GM12878 (cell line): Measurements from ENCODE around the gene SLC6A16. TPM values are rescaled to one million over a fixed set of nuclear protein-coding genes. Genes with fewer than 3 reads are reported as not detected.

Experiments used
- ATAC-seq: fragments of 200-7000 bp; cut with Tn5 transposase; 3 replicates; pipeline ENCODE4 v1.9.1; 2020; ENCODE audit warnings: mild to moderate bottlenecking, moderate library complexity
- BruUV-seq: library from RNA; stranded (reverse); fragments of 400-500 nt; replicated peaks from 2 replicates; lab custom pipeline; 2021; lab: Mats Ljungman, UMichigan
- CTCF ChIA-PET: fragments of 300-600 bp; sonication (Branson Sonifier 250); formaldehyde crosslinking; extraction: SDS; loops from one replicate; lab custom pipeline; 2021; ENCODE audit warnings: inconsistent platforms; lab: Yijun Ruan, JAX
- POLR2A ChIA-PET: fragments of 350-600 bp; formaldehyde crosslinking; extraction: SDS; loops from one replicate; lab custom pipeline; 2021; ENCODE audit warnings: inconsistent platforms; lab: Charles Lee
- RAD21 ChIA-PET: fragments of 300-600 bp; sonication (Branson Sonifier 250); formaldehyde crosslinking; loops from one replicate; lab custom pipeline; 2023; ENCODE audit warnings: antibody characterized with exemption; ENCODE audit not compliant: unreplicated experiment; lab: Charles Lee
- SMC1A ChIA-PET: fragments of 300-600 bp; sonication (Branson Sonifier 250); formaldehyde crosslinking; loops from one replicate; lab custom pipeline; 2023; ENCODE audit not compliant: unreplicated experiment, uncharacterized antibody; lab: Charles Lee
- DNase-seq: peaks from one replicate; pipeline ENCODE4 v3.0.0-alpha.2; 2011; ENCODE audit warnings: low read depth, low spot score
- FAIRE-seq: peaks from 3 replicates; lab custom pipeline; 2011; peaks lifted over from hg19 to GRCh38; lab: Jason Lieb, UNC
- H2AFZ ChIP-seq: 2 replicates; pipeline ENCODE4 v1.6.0; 2011; ENCODE audit warnings: low read depth, low read length, control low read depth; ENCODE audit not compliant: control insufficient read depth
- H3K27ac ChIP-seq: 2 replicates; pipeline ENCODE4 v1.5.1; 2011; ENCODE audit warnings: control low read depth; ENCODE audit not compliant: control insufficient read depth, insufficient read depth
- H3K27me3 ChIP-seq, 2 experiments: replicated peaks in 1 of 2; 2 replicates each; pipeline versions ENCODE4 v1.6.0 to v1.6.1; 2011; ENCODE audit warnings: low read length in 1 of 2; ENCODE audit not compliant: control insufficient read depth in 2 of 2, insufficient read depth in 2 of 2
- H3K36me3 ChIP-seq, 2 experiments: 2 replicates each; pipeline ENCODE4 v1.5.1; 2011; ENCODE audit warnings: low read length in 1 of 2; ENCODE audit not compliant: control insufficient read depth in 2 of 2, insufficient read depth in 2 of 2
- H3K4me1 ChIP-seq: 2 replicates; pipeline ENCODE4 v1.6.1; 2011; ENCODE audit warnings: mild to moderate bottlenecking, low read length, moderate library complexity, mixed read lengths; ENCODE audit not compliant: control insufficient read depth, insufficient read depth
- H3K4me2 ChIP-seq: 2 replicates; pipeline ENCODE4 v1.6.0; 2011; ENCODE audit warnings: control low read depth; ENCODE audit not compliant: control insufficient read depth, insufficient read depth
- H3K4me3 ChIP-seq: fragments of 200-600 bp; sonication (generic); 2 replicates; pipeline ENCODE4 v1.5.1; 2016
- H3K79me2 ChIP-seq: 2 replicates; pipeline ENCODE4 v1.6.0; 2011; ENCODE audit warnings: low read length; ENCODE audit not compliant: control insufficient read depth, insufficient read depth
- H3K9ac ChIP-seq: 2 replicates; pipeline ENCODE4 v1.8.0; 2011; ENCODE audit warnings: low read length, control low read depth, mixed read lengths; ENCODE audit not compliant: control insufficient read depth, insufficient read depth
- H3K9me3 ChIP-seq: replicated peaks from 3 replicates; pipeline ENCODE4 v1.5.1; 2011; ENCODE audit warnings: mild to moderate bottlenecking, low read length; ENCODE audit not compliant: control insufficient read depth, insufficient read depth
- H4K20me1 ChIP-seq: 2 replicates; pipeline ENCODE4 v1.6.0; 2011; ENCODE audit not compliant: control insufficient read depth, insufficient read depth
- BCL11A ChIP-seq: IDR thresholded peaks from 2 replicates; pipeline ENCODE4 v1.6.1; 2011; ENCODE audit warnings: low read depth, low read length
- ETV6 ChIP-seq, 2 experiments: fragments of 450-650 bp in 1 of 2; IDR thresholded peaks in 1 of 2; conservative IDR thresholded peaks in 1 of 2; 2 replicates each; pipeline ENCODE4 v1.6.1; 2014; ENCODE audit warnings: antibody characterized with exemption in 1 of 2, borderline replicate concordance in 1 of 2, low read depth in 1 of 2, mild to moderate bottlenecking in 1 of 2, moderate library complexity in 1 of 2
- HDAC6 ChIP-seq: fragments of 200-600 bp; sonication (generic); IDR thresholded peaks from one replicate; pipeline ENCODE4 v1.8.0; 2017; ENCODE audit warnings: antibody characterized with exemption; ENCODE audit not compliant: unreplicated experiment
- KLF5 ChIP-seq: fragments of 450-650 bp; IDR thresholded peaks from 2 replicates; pipeline ENCODE4 v1.6.1; 2014; ENCODE audit warnings: mild to moderate bottlenecking; ENCODE audit not compliant: partially characterized antibody
- MYB ChIP-seq: fragments of 150-350 bp; IDR thresholded peaks from 2 replicates; pipeline ENCODE4 v1.6.1; 2014; ENCODE audit warnings: mild to moderate bottlenecking, low read depth, low read length, borderline replicate concordance
- NFXL1 ChIP-seq: fragments of 450-650 bp; IDR thresholded peaks from 2 replicates; pipeline ENCODE4 v1.6.1; 2017; ENCODE audit warnings: antibody characterized with exemption, mild to moderate bottlenecking, borderline replicate concordance
- NR2C1 ChIP-seq: fragments of 450-650 bp; IDR thresholded peaks from 2 replicates; pipeline ENCODE4 v1.6.1; 2017; ENCODE audit warnings: antibody characterized with exemption, mild to moderate bottlenecking, moderate library complexity
- WGBS: methylation state at CpG from one replicate; pipeline ENCODE4 v1.1.6; 2016; ENCODE audit warnings: low lambda C conversion rate; ENCODE audit not compliant: insufficient replicate concordance, insufficient coverage; ENCODE audit errors: missing lambda C conversion rate; 5-methylcytosine and 5-hydroxymethylcytosine counted together
- in situ Hi-C: fragments of 300-500 bp; cut with MboI; formaldehyde crosslinking; loops from 9 replicates; pipeline ENCODE4 v1.14.3; 2018; ENCODE audit warnings: mixed read lengths
- intact Hi-C: fragments of 100-400 bp; cut with micrococcal nuclease; formaldehyde crosslinking; loops from one replicate; pipeline ENCODE4 v1.14.2; 2022; ENCODE audit not compliant: unreplicated experiment
- polyA plus RNA-seq, 11 experiments: library from polyadenylated mRNA; depleted of rRNA in 4 of 11; unstranded in 6 of 11; stranded (reverse) in 5 of 11; fragments of >200 nt; fragmentation: Nextera tagmentation in 4 of 11; fragmentation: Illumina TruSeq in 1 of 11; extraction: Ambion mirVana in 4 of 11; extraction: Trizol in 1 of 11; gene quantifications; 1 replicate in 1 of 11; 2 replicates in 10 of 11; pipeline versions ENCODE4 v1.2.1 to v1.2.3, GENCODE V29; 2011 to 2016; ENCODE audit warnings: inconsistent platforms in 2 of 11, missing spikeins in 2 of 11, low read depth in 1 of 11
- total RNA-seq, 4 experiments: library from RNA; depleted of rRNA in 3 of 4; stranded (reverse); fragments of >200 nt in 3 of 4; fragmentation: Illumina TruSeq in 1 of 4; extraction: Trizol in 1 of 4; gene quantifications; 2 replicates each; pipeline versions ENCODE4 v1.2.1 to v1.2.3, GENCODE V29; 2013 to 2021
- TF ChIP-seq, protein P1 (sequence below): IDR thresholded peaks from 2 replicates; pipeline ENCODE4 v1.6.1; 2011; ENCODE audit warnings: borderline replicate concordance, low read depth, mild to moderate bottlenecking, moderate library complexity, low read length; ENCODE audit not compliant: insufficient read depth, poor library complexity, severe bottlenecking
- TF ChIP-seq, protein P2 (sequence below), 3 experiments: IDR thresholded peaks in 2 of 3; conservative IDR thresholded peaks in 1 of 3; 2 replicates each; pipeline ENCODE4 v1.5.1; 2011; ENCODE audit warnings: low read depth in 3 of 3, low read length in 3 of 3, mild to moderate bottlenecking in 3 of 3, control low read depth in 2 of 3, moderate library complexity in 2 of 3, inconsistent platforms in 1 of 3, mixed read lengths in 1 of 3; ENCODE audit not compliant: control insufficient read depth in 2 of 3, insufficient read depth in 1 of 3; ENCODE audit errors: extremely low read depth in 1 of 3
- TF ChIP-seq, protein P3 (sequence below): IDR thresholded peaks from 2 replicates; pipeline ENCODE4 v1.6.1; 2011; ENCODE audit warnings: low read depth, low read length, improper control_type of control experiment, borderline replicate concordance

Gene SLC6A16
- total and polyA plus RNA-seq, 10 of the 15 experiments (the other 5 are each of a cell fraction or from before 2014, with no cell fraction given) = 0.23 to 3.2 (median 0.54) TPM

DNA sequence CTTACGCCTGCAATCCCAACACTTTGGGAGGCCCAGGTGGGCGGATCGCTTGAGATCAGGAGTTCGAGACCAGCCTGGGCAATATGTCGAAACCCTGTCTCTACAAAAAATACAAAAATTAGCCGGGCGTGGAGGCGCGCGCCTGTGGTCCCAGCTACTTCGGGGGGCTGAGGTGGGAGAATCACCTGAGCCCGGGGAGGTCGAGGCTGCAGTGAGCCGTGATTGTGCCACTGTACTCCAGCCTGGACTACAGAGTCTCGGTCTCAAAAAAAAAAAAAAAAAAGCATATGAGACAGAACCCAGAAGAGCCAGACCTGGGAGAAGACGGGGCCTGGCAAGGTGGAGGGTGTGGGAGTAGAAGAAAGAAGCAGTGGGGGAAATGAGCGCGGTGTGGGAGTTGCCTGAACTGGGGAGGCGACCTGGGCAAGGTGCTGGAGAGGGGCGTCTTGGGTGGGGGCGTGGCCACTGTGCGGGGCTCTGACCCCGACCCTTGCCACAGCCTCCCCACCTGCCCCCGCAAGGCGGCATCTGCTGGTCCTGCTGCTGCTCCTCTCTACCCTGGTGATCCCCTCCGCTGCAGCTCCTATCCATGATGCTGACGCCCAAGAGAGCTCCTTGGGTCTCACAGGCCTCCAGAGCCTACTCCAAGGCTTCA lies 39.2 kb upstream of the SLC6A16 start:
- Histone ChIP-seq H4K20me1 (no peaks in the 10 kb centered on the region), H3K9ac (no peak overlapping the region), H3K27ac (no peak overlapping the region), H3K79me2 (no peaks in the 10 kb centered on the region), H3K36me3 (no peaks in the 10 kb centered on the region), H3K27me3 (peaks cover 12 to 15% of the 10 kb centered on the region in 2 experiments; a peak in 3 of 4 replicates), H2AFZ (no peak overlapping the region), H3K4me2 (no peak overlapping the region; the same call in 1 of the 2 replicates), H3K4me1 (peaks cover 7% of the 10 kb centered on the region), H3K9me3 (no peaks in the 10 kb centered on the region; the same call in 2 of the 3 replicates), H3K4me3 (no peak overlapping the region)
- TF ChIP-seq, protein P1, sequence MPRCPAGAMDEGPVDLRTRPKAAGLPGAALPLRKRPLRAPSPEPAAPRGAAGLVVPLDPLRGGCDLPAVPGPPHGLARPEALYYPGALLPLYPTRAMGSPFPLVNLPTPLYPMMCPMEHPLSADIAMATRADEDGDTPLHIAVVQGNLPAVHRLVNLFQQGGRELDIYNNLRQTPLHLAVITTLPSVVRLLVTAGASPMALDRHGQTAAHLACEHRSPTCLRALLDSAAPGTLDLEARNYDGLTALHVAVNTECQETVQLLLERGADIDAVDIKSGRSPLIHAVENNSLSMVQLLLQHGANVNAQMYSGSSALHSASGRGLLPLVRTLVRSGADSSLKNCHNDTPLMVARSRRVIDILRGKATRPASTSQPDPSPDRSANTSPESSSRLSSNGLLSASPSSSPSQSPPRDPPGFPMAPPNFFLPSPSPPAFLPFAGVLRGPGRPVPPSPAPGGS = no peak
- TF ChIP-seq KLF5 (no peak), NR2C1 (no peak), ETV6 (conservative IDR thresholded peaks at IDR 0.05 in 1 of 2, IDR thresholded peaks at IDR 0.05 in 1 of 2; ENCODE audit: borderline replicate concordance in 1 of 2, low read depth in 1 of 2) (no peak), BCL11A (no peak), MYB (no peak), HDAC6 (no peak), NFXL1 (no peak)
- TF ChIP-seq, protein P2, sequence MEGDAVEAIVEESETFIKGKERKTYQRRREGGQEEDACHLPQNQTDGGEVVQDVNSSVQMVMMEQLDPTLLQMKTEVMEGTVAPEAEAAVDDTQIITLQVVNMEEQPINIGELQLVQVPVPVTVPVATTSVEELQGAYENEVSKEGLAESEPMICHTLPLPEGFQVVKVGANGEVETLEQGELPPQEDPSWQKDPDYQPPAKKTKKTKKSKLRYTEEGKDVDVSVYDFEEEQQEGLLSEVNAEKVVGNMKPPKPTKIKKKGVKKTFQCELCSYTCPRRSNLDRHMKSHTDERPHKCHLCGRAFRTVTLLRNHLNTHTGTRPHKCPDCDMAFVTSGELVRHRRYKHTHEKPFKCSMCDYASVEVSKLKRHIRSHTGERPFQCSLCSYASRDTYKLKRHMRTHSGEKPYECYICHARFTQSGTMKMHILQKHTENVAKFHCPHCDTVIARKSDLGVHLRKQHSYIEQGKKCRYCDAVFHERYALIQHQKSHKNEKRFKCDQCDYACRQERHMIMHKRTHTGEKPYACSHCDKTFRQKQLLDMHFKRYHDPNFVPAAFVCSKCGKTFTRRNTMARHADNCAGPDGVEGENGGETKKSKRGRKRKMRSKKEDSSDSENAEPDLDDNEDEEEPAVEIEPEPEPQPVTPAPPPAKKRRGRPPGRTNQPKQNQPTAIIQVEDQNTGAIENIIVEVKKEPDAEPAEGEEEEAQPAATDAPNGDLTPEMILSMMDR (IDR thresholded peaks at IDR 0.05 in 2 of 3, conservative IDR thresholded peaks at IDR 0.05 in 1 of 3; ENCODE audit: control insufficient read depth in 2 of 3, extremely low read depth in 1 of 3, insufficient read depth in 1 of 3, low read depth in 3 of 3, low read length in 3 of 3) = no peak
- TF ChIP-seq, protein P3, sequence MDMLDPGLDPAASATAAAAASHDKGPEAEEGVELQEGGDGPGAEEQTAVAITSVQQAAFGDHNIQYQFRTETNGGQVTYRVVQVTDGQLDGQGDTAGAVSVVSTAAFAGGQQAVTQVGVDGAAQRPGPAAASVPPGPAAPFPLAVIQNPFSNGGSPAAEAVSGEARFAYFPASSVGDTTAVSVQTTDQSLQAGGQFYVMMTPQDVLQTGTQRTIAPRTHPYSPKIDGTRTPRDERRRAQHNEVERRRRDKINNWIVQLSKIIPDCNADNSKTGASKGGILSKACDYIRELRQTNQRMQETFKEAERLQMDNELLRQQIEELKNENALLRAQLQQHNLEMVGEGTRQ = no peak
- ChIA-PET POLR2A (no interaction called here), SMC1A (no interaction called here), RAD21 (no interaction called here), CTCF (no interaction called here)
- intact Hi-C loops (no loop called here), in situ Hi-C loops (no loop called here)
- DNase-seq = no peak
- no peak for ATAC-seq
- FAIRE-seq = no peak
- BruUV-seq = no TSS peak
- WGBS = 70% methylated on average over 18 of the region's 27 CpGs
